Measurements from ENCODE around the gene P3H4.

Gene P3H4

DNA sequence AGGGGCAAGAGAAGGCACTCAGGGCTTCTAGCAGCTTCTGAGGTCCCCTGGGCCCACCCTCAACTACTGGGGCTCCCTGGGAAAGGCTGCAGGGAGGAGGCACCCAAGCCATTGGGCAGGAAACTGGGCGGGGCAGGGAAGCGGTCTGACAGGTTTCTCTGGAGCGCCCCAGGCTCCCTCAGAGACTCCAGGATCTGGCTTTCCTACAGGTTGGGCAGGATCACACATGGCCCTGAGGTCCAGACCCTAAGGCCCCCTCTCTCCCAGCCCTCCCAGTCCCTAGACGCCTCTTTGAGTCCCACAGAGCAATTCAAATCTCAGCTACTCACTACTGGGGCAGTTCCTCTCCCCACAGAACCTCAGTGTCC is 39.5 kb downstream of the P3H4 start:
- DNase-seq (ENCODE audit: low read depth) = no peak

GRCh38 chr17:41771389-41772206 is 40.2 kb downstream of the P3H4 start:
- DNase-seq (ENCODE audit: low read depth) = no peak

DNA sequence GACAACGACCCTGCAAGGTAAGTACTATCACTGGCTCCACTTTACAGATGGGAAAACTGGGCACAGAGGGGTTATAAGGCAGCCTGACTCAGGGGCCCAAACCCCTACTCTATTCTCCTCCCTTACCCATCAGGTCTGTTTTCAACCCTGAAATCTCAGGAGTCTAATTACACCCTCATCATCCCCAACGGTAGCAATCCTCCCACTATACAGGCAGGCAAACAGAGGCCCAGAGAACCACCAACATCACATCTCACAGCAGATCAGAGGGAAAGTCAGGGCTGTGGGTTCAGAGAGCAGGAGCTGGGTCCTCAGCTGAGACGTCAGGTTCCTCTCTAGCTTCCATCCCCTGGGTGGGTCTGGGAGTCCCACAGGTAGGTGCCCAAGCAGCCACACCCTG is 41.8 kb downstream of the P3H4 start:
- no peak for DNase-seq (ENCODE audit: low read depth)

DNA sequence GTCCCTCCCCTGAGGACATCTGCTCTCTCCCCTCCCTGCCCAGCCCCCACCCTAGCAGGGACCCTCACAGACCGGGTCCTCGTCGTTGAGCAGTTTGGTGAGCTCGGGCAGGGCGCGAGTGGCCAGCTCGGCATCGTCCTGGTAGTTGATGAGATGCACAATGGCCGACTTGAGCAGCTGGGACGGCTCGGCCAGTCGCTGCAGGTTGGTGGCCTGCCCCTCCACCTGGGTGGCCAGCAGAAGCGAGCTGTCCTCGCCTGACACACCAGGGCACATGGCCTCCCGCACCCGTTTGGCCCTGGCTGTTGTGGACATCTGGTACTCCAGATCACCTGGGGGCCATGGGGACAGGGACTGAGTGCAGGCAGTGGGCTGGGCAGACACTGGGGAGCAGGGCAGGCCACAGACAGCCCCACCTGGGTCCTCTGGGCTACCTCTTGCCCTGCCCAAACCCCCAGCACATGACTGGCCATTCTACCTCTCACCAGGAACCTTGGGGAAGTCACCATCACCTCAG is 42.3 kb downstream of the P3H4 start:
- DNase-seq (ENCODE audit: low read depth) = no peak

GRCh38 chr17:41768682-41769288 is 43.0 kb downstream of the P3H4 start:
- DNase-seq (ENCODE audit: low read depth) = no peak

GRCh38 chr17:41767324-41768042 is 44.3 kb downstream of the P3H4 start:
- no peak for DNase-seq (ENCODE audit: low read depth)

- DNase-seq (ENCODE audit: low read depth) = no peak
These were observed 45.6 kb downstream of the P3H4 start for GRCh38 chr17:41766135-41766534.

- no peak for DNase-seq (ENCODE audit: low read depth)
These were observed 48.4 kb downstream of the P3H4 start for GRCh38 chr17:41763327-41763726.

DNA sequence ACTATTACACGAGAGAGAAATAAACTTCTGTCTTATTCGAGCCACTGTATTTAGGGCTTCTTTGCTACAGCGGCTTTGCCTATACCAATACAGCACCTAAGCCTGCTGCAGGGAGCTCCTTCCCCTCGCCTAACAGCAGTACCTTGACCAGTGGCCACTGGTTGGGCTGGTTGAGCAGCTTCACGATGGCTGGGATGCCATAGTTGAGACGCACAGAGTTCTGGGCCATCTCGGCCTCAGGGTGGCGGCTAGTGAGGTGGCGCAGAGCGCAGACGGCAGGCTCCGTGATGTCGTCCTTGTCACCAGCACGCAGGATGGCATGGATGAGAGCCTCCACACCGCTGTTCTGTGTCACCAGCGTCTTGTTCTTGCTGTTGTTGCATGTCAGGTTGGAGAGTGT is 48.9 kb downstream of the P3H4 start:
- DNase-seq (ENCODE audit: low read depth) = no peak

- no peak for DNase-seq (ENCODE audit: low read depth)
These were observed 49.4 kb downstream of the P3H4 start for GRCh38 chr17:41762391-41762790.

DNA sequence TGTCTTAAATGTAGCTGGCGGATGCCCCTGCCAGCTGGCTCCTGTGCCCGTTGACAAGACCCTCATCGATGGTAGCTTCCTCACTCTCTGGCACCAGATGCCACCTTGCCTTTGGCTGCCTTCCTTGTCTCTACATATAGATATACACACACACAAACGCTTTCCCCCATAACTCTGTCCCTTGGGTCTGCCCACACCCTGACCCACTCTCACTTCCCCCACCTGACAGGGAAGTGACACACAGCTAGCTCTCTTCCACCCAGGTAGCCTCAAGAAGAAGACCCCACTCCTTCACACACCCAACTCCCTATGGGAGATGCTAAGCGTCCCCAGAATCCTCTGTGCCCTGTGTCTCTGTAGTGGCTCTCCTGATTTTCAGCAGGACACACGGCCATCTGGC is 50.9 kb downstream of the P3H4 start:
- DNase-seq (ENCODE audit: low read depth) = no peak

GRCh38 chr17:41758601-41759000 is 53.1 kb downstream of the P3H4 start:
- no peak for DNase-seq (ENCODE audit: low read depth)

DNA sequence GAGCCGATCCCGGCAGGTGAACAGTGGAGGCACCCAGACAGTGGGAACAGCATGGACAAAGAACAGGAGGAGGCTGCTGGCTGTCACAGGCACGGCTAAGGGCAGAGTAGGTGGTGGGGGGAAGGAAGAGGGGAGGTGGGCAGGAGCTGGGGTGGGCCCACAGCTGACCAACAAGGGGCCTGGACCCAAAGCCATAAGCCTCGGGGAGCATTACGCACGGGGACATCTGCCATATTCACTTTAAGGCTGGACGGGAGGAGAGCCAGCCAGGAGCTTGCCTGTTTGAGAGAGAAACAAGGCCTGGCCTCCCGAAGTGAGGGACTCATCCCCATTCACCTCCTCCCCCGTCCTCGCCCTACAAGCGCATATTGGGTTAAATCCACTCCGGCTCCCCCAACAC is 57.7 kb downstream of the P3H4 start:
- DNase-seq (ENCODE audit: low read depth) = no peak

All from HS-27A (cell line).